Measurements from ENCODE around the gene MLIP.

DNA sequence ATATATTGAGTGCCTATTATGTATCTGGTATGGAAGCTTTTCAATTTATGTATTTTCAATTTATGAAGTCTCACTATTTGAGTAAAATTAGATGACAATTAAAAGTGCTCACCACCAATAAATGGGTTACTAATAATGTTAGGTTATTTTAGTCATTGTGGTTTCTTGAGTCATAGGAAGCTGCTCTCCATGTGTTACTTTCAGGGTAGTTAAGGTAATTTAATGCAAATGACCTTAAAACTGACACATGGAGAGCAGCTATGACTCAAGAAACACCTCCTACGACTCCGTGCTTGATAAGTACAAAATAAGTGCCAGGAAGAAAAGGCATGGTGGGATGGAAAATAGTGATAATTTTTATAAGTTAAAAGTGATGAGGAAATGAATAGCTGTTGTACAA is 180.5 kb downstream of the MLIP start:
- TF ChIP-seq, protein P1, sequence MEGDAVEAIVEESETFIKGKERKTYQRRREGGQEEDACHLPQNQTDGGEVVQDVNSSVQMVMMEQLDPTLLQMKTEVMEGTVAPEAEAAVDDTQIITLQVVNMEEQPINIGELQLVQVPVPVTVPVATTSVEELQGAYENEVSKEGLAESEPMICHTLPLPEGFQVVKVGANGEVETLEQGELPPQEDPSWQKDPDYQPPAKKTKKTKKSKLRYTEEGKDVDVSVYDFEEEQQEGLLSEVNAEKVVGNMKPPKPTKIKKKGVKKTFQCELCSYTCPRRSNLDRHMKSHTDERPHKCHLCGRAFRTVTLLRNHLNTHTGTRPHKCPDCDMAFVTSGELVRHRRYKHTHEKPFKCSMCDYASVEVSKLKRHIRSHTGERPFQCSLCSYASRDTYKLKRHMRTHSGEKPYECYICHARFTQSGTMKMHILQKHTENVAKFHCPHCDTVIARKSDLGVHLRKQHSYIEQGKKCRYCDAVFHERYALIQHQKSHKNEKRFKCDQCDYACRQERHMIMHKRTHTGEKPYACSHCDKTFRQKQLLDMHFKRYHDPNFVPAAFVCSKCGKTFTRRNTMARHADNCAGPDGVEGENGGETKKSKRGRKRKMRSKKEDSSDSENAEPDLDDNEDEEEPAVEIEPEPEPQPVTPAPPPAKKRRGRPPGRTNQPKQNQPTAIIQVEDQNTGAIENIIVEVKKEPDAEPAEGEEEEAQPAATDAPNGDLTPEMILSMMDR (conservative IDR thresholded peaks at IDR 0.05; ENCODE audit: low read length) = no peak
- no peak for TF ChIP-seq EZH2phosphoT487 (IDR thresholded peaks at IDR 0.05; ENCODE audit: borderline replicate concordance, low read depth, low read length)
